Measurements from ENCODE around the gene C1QC.
"Not testable (repeated sequence)": the region's sequence is repeated elsewhere in the genome, so short reads cannot be mapped to it uniquely, and the experiment has no call there.

Gene C1QC

GRCh38 chr1:22670352-22670975 lies 27.0 kb downstream of the C1QC start:
- no peak overlapping the region for H3K27ac Mint-ChIP-seq
- ATAC-seq (ENCODE audit: low read depth) (no peak), DNase-seq (ENCODE audit: low spot score in 2 of 2) (no peak)
- H3K4me1 Mint-ChIP-seq = no peaks in the 10 kb centered on the region
- H3K27me3 Mint-ChIP-seq = peaks cover 20% of the 10 kb centered on the region
- H3K36me3 Mint-ChIP-seq = no peaks in the 10 kb centered on the region
- no peaks in the 10 kb centered on the region for H3K9me3 Mint-ChIP-seq
- no peak overlapping the region for H3K4me3 Mint-ChIP-seq

- Mint-ChIP-seq H3K27ac (no peak overlapping the region), H3K36me3 (no peaks in the 10 kb centered on the region), H3K4me1 (no peaks in the 10 kb centered on the region), H3K27me3 (peaks cover 21% of the 10 kb centered on the region), H3K9me3 (no peaks in the 10 kb centered on the region), H3K4me3 (no peak overlapping the region)
- no peak for ATAC-seq (ENCODE audit: low read depth)
- DNase-seq (ENCODE audit: low spot score in 2 of 2) = no peak
Measured at GRCh38 chr1:22671999-22672398, 28.6 kb downstream of the C1QC start.

- no peak overlapping the region for H3K27ac Mint-ChIP-seq
- H3K9me3 Mint-ChIP-seq = no peaks in the 10 kb centered on the region
- H3K4me1 Mint-ChIP-seq = no peaks in the 10 kb centered on the region
- H3K27me3 Mint-ChIP-seq = peaks cover 18% of the 10 kb centered on the region
- H3K4me3 Mint-ChIP-seq = no peak overlapping the region
- DNase-seq (ENCODE audit: low spot score in 2 of 2) = no peak
- no peaks in the 10 kb centered on the region for H3K36me3 Mint-ChIP-seq
- no peak for ATAC-seq (ENCODE audit: low read depth)
Measured at GRCh38 chr1:22673486-22674409, 30.3 kb downstream of the C1QC start.

- H3K27me3 Mint-ChIP-seq = peaks cover 17% of the 10 kb centered on the region
- no peak overlapping the region for H3K4me3 Mint-ChIP-seq
- DNase-seq (ENCODE audit: low spot score in 2 of 2) (no peak), ATAC-seq (ENCODE audit: low read depth) (no peak)
- H3K4me1 Mint-ChIP-seq = no peaks in the 10 kb centered on the region
- H3K27ac Mint-ChIP-seq = no peak overlapping the region
- H3K36me3 Mint-ChIP-seq = no peaks in the 10 kb centered on the region
- H3K9me3 Mint-ChIP-seq = no peaks in the 10 kb centered on the region
Measured at GRCh38 chr1:22674410-22674749, 30.9 kb downstream of the C1QC start.

- not testable (repeated sequence) for H3K4me3 Mint-ChIP-seq; H3K27ac Mint-ChIP-seq; H3K9me3 Mint-ChIP-seq; DNase-seq (ENCODE audit: low spot score in 2 of 2); H3K36me3 Mint-ChIP-seq; ATAC-seq (ENCODE audit: low read depth); H3K4me1 Mint-ChIP-seq
- peaks cover 14% of the 10 kb centered on the region for H3K27me3 Mint-ChIP-seq
Measured at GRCh38 chr1:22676151-22676550, 32.7 kb downstream of the C1QC start.

- peaks cover 14% of the 10 kb centered on the region for H3K27me3 Mint-ChIP-seq
- H3K4me1 Mint-ChIP-seq = no peaks in the 10 kb centered on the region
- no peak for ATAC-seq (ENCODE audit: low read depth)
Measured at GRCh38 chr1:22676916-22677583, 33.6 kb downstream of the C1QC start.

GRCh38 chr1:22677931-22678896 lies 34.8 kb downstream of the C1QC start:
- H3K4me1 Mint-ChIP-seq = no peaks in the 10 kb centered on the region
- no peak overlapping the region for H3K4me3 Mint-ChIP-seq
- DNase-seq (ENCODE audit: low spot score in 2 of 2) (no peak), ATAC-seq (ENCODE audit: low read depth) (no peak)
- peaks cover 9% of the 10 kb centered on the region for H3K27me3 Mint-ChIP-seq
- no peaks in the 10 kb centered on the region for H3K9me3 Mint-ChIP-seq
- H3K36me3 Mint-ChIP-seq = no peaks in the 10 kb centered on the region
- no peak overlapping the region for H3K27ac Mint-ChIP-seq

More at GRCh38 chr1:22676916-22677583, 33.6 kb downstream of the C1QC start:
- H3K27ac Mint-ChIP-seq = no peak overlapping the region
- DNase-seq (ENCODE audit: low spot score in 2 of 2) = no peak
- H3K36me3 Mint-ChIP-seq = no peaks in the 10 kb centered on the region
- H3K4me3 Mint-ChIP-seq = no peak overlapping the region
- H3K9me3 Mint-ChIP-seq = no peaks in the 10 kb centered on the region

- Mint-ChIP-seq H3K4me3 (no peak overlapping the region), H3K27me3 (peaks cover 14% of the 10 kb centered on the region), H3K27ac (no peak overlapping the region), H3K4me1 (no peaks in the 10 kb centered on the region), H3K9me3 (no peaks in the 10 kb centered on the region), H3K36me3 (no peaks in the 10 kb centered on the region)
- DNase-seq (ENCODE audit: low spot score in 2 of 2) = no peak
- no peak for ATAC-seq (ENCODE audit: low read depth)
Measured at GRCh38 chr1:22680726-22681125, 37.3 kb downstream of the C1QC start.

GRCh38 chr1:22681556-22682276 lies 38.3 kb downstream of the C1QC start:
- H3K27ac Mint-ChIP-seq = no peak overlapping the region
- no peaks in the 10 kb centered on the region for H3K9me3 Mint-ChIP-seq
- ATAC-seq (ENCODE audit: low read depth) = no peak
- H3K4me1 Mint-ChIP-seq = no peaks in the 10 kb centered on the region
- no peaks in the 10 kb centered on the region for H3K36me3 Mint-ChIP-seq
- DNase-seq (ENCODE audit: low spot score in 2 of 2) = no peak
- H3K4me3 Mint-ChIP-seq = no peak overlapping the region
- H3K27me3 Mint-ChIP-seq = peaks cover 17% of the 10 kb centered on the region

GRCh38 chr1:22683547-22683946 lies 40.1 kb downstream of the C1QC start:
- H3K4me1 Mint-ChIP-seq = no peaks in the 10 kb centered on the region

GRCh38 chr1:22685591-22686059 lies 42.2 kb downstream of the C1QC start:
- no peaks in the 10 kb centered on the region for H3K36me3 Mint-ChIP-seq
- ATAC-seq (ENCODE audit: low read depth) (no peak), DNase-seq (ENCODE audit: low spot score in 2 of 2) (no peak)
- H3K4me3 Mint-ChIP-seq = no peak overlapping the region
- peaks cover 25% of the 10 kb centered on the region for H3K27me3 Mint-ChIP-seq
- H3K9me3 Mint-ChIP-seq = no peaks in the 10 kb centered on the region
- H3K27ac Mint-ChIP-seq = no peak overlapping the region
- H3K4me1 Mint-ChIP-seq = no peaks in the 10 kb centered on the region

More at GRCh38 chr1:22683547-22683946, 40.1 kb downstream of the C1QC start:
- H3K9me3 Mint-ChIP-seq = no peaks in the 10 kb centered on the region
- DNase-seq (ENCODE audit: low spot score in 2 of 2) (no peak), ATAC-seq (ENCODE audit: low read depth) (no peak)
- H3K27ac Mint-ChIP-seq = no peak overlapping the region
- H3K36me3 Mint-ChIP-seq = no peaks in the 10 kb centered on the region
- no peak overlapping the region for H3K4me3 Mint-ChIP-seq
- peaks cover 23% of the 10 kb centered on the region for H3K27me3 Mint-ChIP-seq

- no peak overlapping the region for H3K27ac Mint-ChIP-seq
- no peak overlapping the region for H3K4me3 Mint-ChIP-seq
- no peaks in the 10 kb centered on the region for H3K9me3 Mint-ChIP-seq
- H3K27me3 Mint-ChIP-seq = peaks cover 26% of the 10 kb centered on the region
- DNase-seq (ENCODE audit: low spot score in 2 of 2) (no peak), ATAC-seq (ENCODE audit: low read depth) (no peak)
- no peaks in the 10 kb centered on the region for H3K4me1 Mint-ChIP-seq
- no peaks in the 10 kb centered on the region for H3K36me3 Mint-ChIP-seq
Measured at GRCh38 chr1:22687191-22687590, 43.8 kb downstream of the C1QC start.

- no peaks in the 10 kb centered on the region for H3K36me3 Mint-ChIP-seq
- ATAC-seq (ENCODE audit: low read depth) = no peak
- DNase-seq (ENCODE audit: low spot score in 2 of 2) = no peak
- no peak overlapping the region for H3K4me3 Mint-ChIP-seq
- H3K27ac Mint-ChIP-seq = no peak overlapping the region
- H3K4me1 Mint-ChIP-seq = no peaks in the 10 kb centered on the region
- no peaks in the 10 kb centered on the region for H3K9me3 Mint-ChIP-seq
- peaks cover 28% of the 10 kb centered on the region for H3K27me3 Mint-ChIP-seq
Measured at GRCh38 chr1:22688466-22688865, 45.0 kb downstream of the C1QC start.
